Endothelial cell of umbilical vein (primary cell): ENCODE data around the gene CSTA. TPM values are rescaled to one million over a fixed set of nuclear protein-coding genes. Genes with fewer than 3 reads are reported as not detected.

ENCODE experiments used
- BruUV-seq: library from RNA; stranded (reverse); fragments of 400-500 nt; replicated peaks from 2 replicates; lab custom pipeline; 2021; lab: Mats Ljungman, UMichigan
- CTCF ChIA-PET: fragments of 300-600, 350-600 bp; sonication (Branson Sonifier 250); formaldehyde crosslinking; loops from one replicate; lab custom pipeline; 2021; ENCODE audit warnings: antibody characterized with exemption, inconsistent platforms; lab: Charles Lee
- POLR2A ChIA-PET: fragments of 300-600, 350-600 bp; sonication (Branson Sonifier 250); formaldehyde crosslinking; loops from one replicate; lab custom pipeline; 2021; ENCODE audit warnings: antibody characterized with exemption, inconsistent platforms; lab: Charles Lee
- DNase-seq: peaks from one replicate; pipeline ENCODE4 v3.0.0-alpha.2; 2011; ENCODE audit warnings: low read depth, low spot score
- FAIRE-seq: peaks from 2 replicates; lab custom pipeline; 2011; peaks lifted over from hg19 to GRCh38; lab: Jason Lieb, UNC
- H2AFZ ChIP-seq: 2 replicates; pipeline ENCODE4 v1.6.0; 2012; ENCODE audit warnings: low read depth, low read length, control low read depth, inconsistent platforms
- H3K27ac ChIP-seq: 2 replicates; pipeline ENCODE4 v1.5.1; 2011; ENCODE audit warnings: low read depth, mild to moderate bottlenecking, control low read depth, low read length, moderate library complexity; ENCODE audit not compliant: insufficient read depth
- H3K27me3 ChIP-seq, 2 experiments: 2 replicates each; pipeline versions ENCODE4 v1.6.0 to v1.6.1; 2011; ENCODE audit warnings: low read length in 2 of 2, mixed read lengths in 1 of 2; ENCODE audit not compliant: control insufficient read depth in 2 of 2, insufficient read depth in 2 of 2
- H3K36me3 ChIP-seq, 2 experiments: 2 replicates in 1 of 2; 3 replicates in 1 of 2; pipeline ENCODE4 v1.5.1; 2011; ENCODE audit warnings: low read length in 2 of 2, mild to moderate bottlenecking in 1 of 2, moderate library complexity in 1 of 2; ENCODE audit not compliant: control insufficient read depth in 2 of 2, insufficient read depth in 2 of 2; ENCODE audit errors: extremely low read depth in 1 of 2
- H3K4me1 ChIP-seq: 3 replicates; pipeline ENCODE4 v1.5.1; 2011; ENCODE audit warnings: mild to moderate bottlenecking, low read length; ENCODE audit not compliant: control insufficient read depth, insufficient read depth; ENCODE audit errors: extremely low read depth
- H3K4me2 ChIP-seq: 2 replicates; pipeline ENCODE4 v1.6.1; 2011; ENCODE audit warnings: low read length, control low read depth, mixed read lengths; ENCODE audit not compliant: insufficient read depth
- H3K4me3 ChIP-seq, 3 experiments: fragments of 200-600 bp in 1 of 3; sonication (generic), shearing (Covaris generic) in 1 of 3; replicated peaks in 1 of 3; 2 replicates each; pipeline ENCODE4 v1.5.1; 2011 to 2016; ENCODE audit warnings: control low read depth in 3 of 3, low read length in 3 of 3, mild to moderate bottlenecking in 2 of 3, inconsistent platforms in 1 of 3, low read depth in 1 of 3, moderate library complexity in 1 of 3; ENCODE audit not compliant: insufficient read depth in 1 of 3
- H3K79me2 ChIP-seq: 2 replicates; pipeline ENCODE4 v1.6.0; 2012; ENCODE audit warnings: low read length, inconsistent platforms; ENCODE audit not compliant: control insufficient read depth, insufficient read depth
- H3K9ac ChIP-seq: replicated peaks from 2 replicates; pipeline ENCODE3; 2011; ENCODE audit warnings: low read length, control low read depth; ENCODE audit not compliant: insufficient read depth; ENCODE audit errors: extremely low read depth
- H3K9me1 ChIP-seq: replicated peaks from 3 replicates; pipeline ENCODE4 v1.6.0; 2011; ENCODE audit warnings: mild to moderate bottlenecking, low read length; ENCODE audit not compliant: control insufficient read depth, insufficient read depth; ENCODE audit errors: extremely low read depth
- H3K9me3 ChIP-seq: replicated peaks from 2 replicates; pipeline ENCODE4 v1.5.1; 2012; ENCODE audit warnings: low read length, inconsistent platforms; ENCODE audit not compliant: control insufficient read depth, insufficient read depth
- H4K20me1 ChIP-seq: replicated peaks from 2 replicates; pipeline ENCODE3; 2011; ENCODE audit warnings: mild to moderate bottlenecking, low read length; ENCODE audit not compliant: control insufficient read depth, insufficient read depth; ENCODE audit errors: extremely low read depth
- JUN ChIP-seq: IDR thresholded peaks from 2 replicates; pipeline ENCODE4 v1.6.1; 2011; ENCODE audit warnings: borderline replicate concordance, low read depth; ENCODE audit not compliant: insufficient read length, insufficient read depth
- MYC ChIP-seq: IDR thresholded peaks from one replicate; pipeline ENCODE4 v1.6.1; 2011; ENCODE audit warnings: mild to moderate bottlenecking, low read depth, low read length
- POLR2A ChIP-seq: IDR thresholded peaks from 2 replicates; pipeline ENCODE4 v1.6.1; 2012; ENCODE audit warnings: low read depth, mild to moderate bottlenecking, control low read depth, low read length
- dilution Hi-C: fragments of 300-500 bp; cut with MboI; formaldehyde crosslinking; loops from one replicate; pipeline ENCODE4 v1.15.0; 2019; ENCODE audit warnings: low sequenced_read_pairs; ENCODE audit not compliant: extremely low pct_ligation_motif_present
- intact Hi-C: fragments of 100-400 bp; cut with micrococcal nuclease; formaldehyde crosslinking; loops from one replicate; pipeline ENCODE4 v1.10.0; 2022
- polyA plus RNA-seq, 4 experiments: library from polyadenylated mRNA; depleted of rRNA in 3 of 4; stranded (reverse) in 3 of 4; unstranded in 1 of 4; fragments of >200 nt; gene quantifications; 2 replicates each; pipeline versions ENCODE4 v1.2.1 to v1.2.3, GENCODE V29; 2011 to 2012; ENCODE audit warnings: missing spikeins in 1 of 4
- total RNA-seq: library from RNA; stranded (reverse); gene quantifications from 2 replicates; pipeline ENCODE4 v1.2.3, GENCODE V29; 2021
- TF ChIP-seq, protein P1 (sequence below), 2 donors: IDR thresholded peaks; 1 replicate in 1 of 2; 2 replicates in 1 of 2; pipeline ENCODE4 v1.5.1; 2011; ENCODE audit warnings: low read length in 2 of 2, mild to moderate bottlenecking in 2 of 2, moderate library complexity in 2 of 2, control low read depth in 1 of 2, inconsistent platforms in 1 of 2, low read depth in 1 of 2; ENCODE audit not compliant: insufficient read depth in 1 of 2; ENCODE audit errors: extremely low read depth in 1 of 2

The CSTA gene
- total and polyA plus RNA-seq, 2 donors (not counting 3 experiments of a cell fraction or from before 2014, with no cell fraction given): not detected

DNA sequence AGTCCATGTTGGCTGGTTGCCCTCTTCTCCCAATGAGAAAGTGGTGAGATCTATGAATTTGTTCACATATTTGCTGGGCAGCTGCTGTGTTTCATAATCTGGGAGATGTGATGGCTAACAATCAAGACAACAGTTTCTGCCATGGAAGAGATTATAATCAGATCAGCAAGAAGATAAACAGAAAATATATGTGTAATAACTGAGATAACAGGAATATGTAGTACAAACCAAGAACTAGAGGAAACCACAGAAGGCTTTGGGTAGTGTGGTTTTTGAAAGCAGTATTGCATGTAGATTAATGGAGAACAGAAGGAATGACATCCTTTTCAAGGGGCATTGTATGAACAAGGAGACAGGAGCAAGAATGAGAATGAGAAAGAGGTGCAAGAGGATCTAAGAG is 12.2 kb upstream of the CSTA start:
- Histone ChIP-seq H4K20me1 (no peaks in the 10 kb centered on the region), H3K27ac (no peak overlapping the region), H3K79me2 (no peaks in the 10 kb centered on the region), H3K4me3 (no peak overlapping the region), H3K9me3 (no peaks in the 10 kb centered on the region), H3K9me1 (no peaks in the 10 kb centered on the region), H2AFZ (no peak overlapping the region), H3K36me3 (no peaks in the 10 kb centered on the region), H3K27me3 (peaks cover 0 to 2% of the 10 kb centered on the region in 2 experiments), H3K9ac (no peak overlapping the region), H3K4me1 (no peaks in the 10 kb centered on the region), H3K4me2 (no peak overlapping the region)
- ChIA-PET POLR2A (no interaction called here), CTCF (interaction anchor here (1.1 kb wide), 1 partner anchor 9 kb away, joined by 3 read pairs; no protein-coding TSS in a partner anchor)
- intact Hi-C loops (no loop called here), dilution Hi-C loops (no loop called here)
- TF ChIP-seq, protein P1, sequence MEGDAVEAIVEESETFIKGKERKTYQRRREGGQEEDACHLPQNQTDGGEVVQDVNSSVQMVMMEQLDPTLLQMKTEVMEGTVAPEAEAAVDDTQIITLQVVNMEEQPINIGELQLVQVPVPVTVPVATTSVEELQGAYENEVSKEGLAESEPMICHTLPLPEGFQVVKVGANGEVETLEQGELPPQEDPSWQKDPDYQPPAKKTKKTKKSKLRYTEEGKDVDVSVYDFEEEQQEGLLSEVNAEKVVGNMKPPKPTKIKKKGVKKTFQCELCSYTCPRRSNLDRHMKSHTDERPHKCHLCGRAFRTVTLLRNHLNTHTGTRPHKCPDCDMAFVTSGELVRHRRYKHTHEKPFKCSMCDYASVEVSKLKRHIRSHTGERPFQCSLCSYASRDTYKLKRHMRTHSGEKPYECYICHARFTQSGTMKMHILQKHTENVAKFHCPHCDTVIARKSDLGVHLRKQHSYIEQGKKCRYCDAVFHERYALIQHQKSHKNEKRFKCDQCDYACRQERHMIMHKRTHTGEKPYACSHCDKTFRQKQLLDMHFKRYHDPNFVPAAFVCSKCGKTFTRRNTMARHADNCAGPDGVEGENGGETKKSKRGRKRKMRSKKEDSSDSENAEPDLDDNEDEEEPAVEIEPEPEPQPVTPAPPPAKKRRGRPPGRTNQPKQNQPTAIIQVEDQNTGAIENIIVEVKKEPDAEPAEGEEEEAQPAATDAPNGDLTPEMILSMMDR (IDR thresholded peaks at IDR 0.05; ENCODE audit: extremely low read depth in 1 of 2, insufficient read depth in 1 of 2, low read depth in 1 of 2, low read length in 2 of 2): no peak
- TF ChIP-seq POLR2A: no peak
- TF ChIP-seq MYC: no peak
- DNase-seq (no peak), FAIRE-seq (no peak)
- BruUV-seq: no TSS peak

GRCh38 chr3:122313281-122313680 is 11.8 kb upstream of the CSTA start:
- no peaks in the 10 kb centered on the region for H3K9me3 ChIP-seq
- BruUV-seq: no TSS peak
- no peak for FAIRE-seq
- no peaks in the 10 kb centered on the region for H3K36me3 ChIP-seq
- DNase-seq: no peak
- dilution Hi-C loops (no loop called here), intact Hi-C loops (no loop called here)
- H3K27me3 ChIP-seq: peaks cover 0 to 2% of the 10 kb centered on the region in 2 experiments
- no peak overlapping the region for H2AFZ ChIP-seq
- CTCF ChIA-PET: interaction anchor here (0.9 to 1.1 kb wide), 2 partner anchors 9 to 13 kb away, joined by 3 read pairs; no protein-coding TSS in a partner anchor
- no peak overlapping the region for H3K9ac ChIP-seq
- no peak overlapping the region for H3K4me3 ChIP-seq
- no peaks in the 10 kb centered on the region for H3K9me1 ChIP-seq
- no peaks in the 10 kb centered on the region for H4K20me1 ChIP-seq
- TF ChIP-seq JUN: no peak
- H3K4me2 ChIP-seq: no peak overlapping the region
- H3K27ac ChIP-seq: no peak overlapping the region
- no peaks in the 10 kb centered on the region for H3K4me1 ChIP-seq
- H3K79me2 ChIP-seq: no peaks in the 10 kb centered on the region
- POLR2A ChIA-PET: no interaction called here
